HG03442 (cell line): ENCODE results near the gene LRRTM4.

Source experiments
- ATAC-seq: cut with Tn5 transposase; IDR thresholded peaks from one replicate; pipeline ENCODE4 v1.9.1; 2021; ENCODE audit warnings: mild to moderate bottlenecking, moderate library complexity; ENCODE audit not compliant: unreplicated experiment

LRRTM4 gene

GRCh38 chr2:77009307-77009706 lies 512.9 kb downstream of the LRRTM4 start:
- no peak for ATAC-seq

- ATAC-seq, result no peak
Observed at GRCh38 chr2:77008853-77009252, 513.3 kb downstream of the LRRTM4 start.

- no peak for ATAC-seq
Observed at GRCh38 chr2:77007686-77008085, 514.5 kb downstream of the LRRTM4 start.

- ATAC-seq, result no peak
Observed at GRCh38 chr2:77005522-77005921, 516.7 kb downstream of the LRRTM4 start.

GRCh38 chr2:77001895-77002294 lies 520.3 kb downstream of the LRRTM4 start:
- no peak for ATAC-seq

- no peak for ATAC-seq
Observed at GRCh38 chr2:76998704-76999103, 523.5 kb downstream of the LRRTM4 start.

GRCh38 chr2:76998152-76998551 lies 524.0 kb downstream of the LRRTM4 start:
- ATAC-seq, result no peak

GRCh38 chr2:76997296-76997695 lies 524.9 kb downstream of the LRRTM4 start:
- ATAC-seq, result no peak

- ATAC-seq, result no peak
Observed at GRCh38 chr2:76985387-76986136, 536.6 kb downstream of the LRRTM4 start.

- no peak for ATAC-seq
Observed at GRCh38 chr2:76984359-76984758, 537.8 kb downstream of the LRRTM4 start.

- ATAC-seq, result no peak
Observed at GRCh38 chr2:76980067-76980787, 541.9 kb downstream of the LRRTM4 start.

- ATAC-seq, result no peak
Observed at GRCh38 chr2:76977846-76978727, 544.1 kb downstream of the LRRTM4 start.

- no peak for ATAC-seq
Observed at GRCh38 chr2:76975752-76976151, 546.4 kb downstream of the LRRTM4 start.

- ATAC-seq, result no peak
Observed at GRCh38 chr2:76973610-76974009, 548.6 kb downstream of the LRRTM4 start.

- ATAC-seq, result no peak
Observed at GRCh38 chr2:76965772-76966171, 556.4 kb downstream of the LRRTM4 start.

GRCh38 chr2:76958749-76959148 lies 563.4 kb downstream of the LRRTM4 start:
- no peak for ATAC-seq

- peak; percentile 77 for ATAC-seq
Observed at GRCh38 chr2:76953733-76954347, 568.3 kb downstream of the LRRTM4 start.

- ATAC-seq, result no peak
Observed at GRCh38 chr2:76946631-76947145, 575.5 kb downstream of the LRRTM4 start.

- no peak for ATAC-seq
Observed at GRCh38 chr2:76940559-76940958, 581.6 kb downstream of the LRRTM4 start.

- ATAC-seq, result no peak
Observed at GRCh38 chr2:76938153-76938552, 584.0 kb downstream of the LRRTM4 start.

- no peak for ATAC-seq
Observed at GRCh38 chr2:76932550-76932949, 589.6 kb downstream of the LRRTM4 start.
